ENCODE measurements around the gene OR4M2. TPM values are rescaled to one million over a fixed set of nuclear protein-coding genes. Genes with fewer than 3 reads are reported as not detected.
"Not testable (repeated sequence)": the region's sequence is repeated elsewhere in the genome, so short reads cannot be mapped to it uniquely, and the experiment has no call there.

OR4M2 gene, protein sequence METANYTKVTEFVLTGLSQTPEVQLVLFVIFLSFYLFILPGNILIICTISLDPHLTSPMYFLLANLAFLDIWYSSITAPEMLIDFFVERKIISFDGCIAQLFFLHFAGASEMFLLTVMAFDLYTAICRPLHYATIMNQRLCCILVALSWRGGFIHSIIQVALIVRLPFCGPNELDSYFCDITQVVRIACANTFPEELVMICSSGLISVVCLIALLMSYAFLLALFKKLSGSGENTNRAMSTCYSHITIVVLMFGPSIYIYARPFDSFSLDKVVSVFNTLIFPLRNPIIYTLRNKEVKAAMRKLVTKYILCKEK
- not detected for total RNA-seq

DNA sequence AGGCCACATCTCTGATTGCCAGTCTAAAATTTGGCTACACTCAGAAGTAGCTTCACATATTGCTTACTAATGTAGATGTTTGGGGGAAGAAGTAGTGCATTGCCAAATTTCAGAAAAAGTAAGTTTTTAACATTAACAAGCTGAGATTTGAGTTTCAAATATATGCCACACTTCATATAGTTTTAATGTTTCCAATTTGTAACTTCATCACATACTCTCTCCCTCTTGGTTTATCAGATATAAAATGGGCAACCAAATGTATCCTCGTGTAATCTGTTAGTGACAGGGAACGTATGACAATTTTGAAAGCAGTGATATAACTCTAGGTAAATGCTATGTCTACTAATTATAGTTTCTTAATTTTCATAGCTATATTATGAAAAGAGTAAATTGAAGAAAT lies at the start of gene OR4M2:
Gene OR4M2, plus strand, starts transcription at position 301 of the 400 bp plus-strand sequence. Its CDS starts 98 bp downstream, at position 399.
- H3K36me3 ChIP-seq; intact Hi-C loops (cut with DNase I); H3K9me3 ChIP-seq; H3K4me1 ChIP-seq; DNase-seq (ENCODE audit: extremely low spot score in 2 of 2); H3K27me3 ChIP-seq; H3K27ac ChIP-seq; H3K4me3 ChIP-seq: not testable (repeated sequence)

DNA sequence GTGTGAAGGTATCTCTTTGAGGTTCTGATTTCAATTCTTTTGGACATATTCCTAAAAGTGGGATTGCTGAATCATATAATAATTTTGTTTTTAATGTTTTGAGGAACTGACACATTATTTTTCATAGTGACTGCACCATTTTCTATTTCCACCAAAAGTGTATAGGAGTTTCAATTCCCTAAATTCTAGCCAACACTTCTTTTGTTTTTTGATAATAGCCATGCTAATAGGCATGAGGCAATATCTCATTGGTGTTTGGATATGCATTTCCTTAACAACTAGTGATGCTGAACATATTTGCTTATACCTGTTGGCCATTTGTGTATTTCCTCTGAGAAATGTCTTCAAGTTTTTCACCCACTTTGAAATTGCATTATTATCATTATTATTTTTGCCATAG lies 11.1 kb upstream of the OR4M2 start:
- H3K27me3 ChIP-seq; H3K27ac ChIP-seq; H3K4me1 ChIP-seq; H3K9me3 ChIP-seq; DNase-seq (ENCODE audit: extremely low spot score in 2 of 2); intact Hi-C loops (cut with DNase I); H3K36me3 ChIP-seq; H3K4me3 ChIP-seq: not testable (repeated sequence)

DNA sequence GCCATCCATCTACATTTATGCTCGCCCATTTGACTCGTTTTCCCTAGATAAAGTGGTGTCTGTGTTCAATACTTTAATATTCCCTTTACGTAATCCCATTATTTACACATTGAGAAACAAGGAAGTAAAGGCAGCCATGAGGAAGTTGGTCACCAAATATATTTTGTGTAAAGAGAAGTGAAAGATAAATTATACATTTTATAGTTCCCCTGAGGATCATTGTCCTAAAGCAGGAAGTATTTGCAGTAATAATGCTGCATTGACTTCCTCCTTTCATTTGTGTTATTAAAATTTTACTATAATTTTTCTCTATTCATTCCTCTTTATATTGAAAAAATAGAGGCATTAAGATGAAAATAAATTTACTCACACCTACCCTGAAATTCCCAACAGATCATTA lies 1.1 kb downstream of the OR4M2 start:
- H3K27ac ChIP-seq; H3K4me3 ChIP-seq; H3K9me3 ChIP-seq; H3K27me3 ChIP-seq; intact Hi-C loops (cut with DNase I); H3K4me1 ChIP-seq; DNase-seq (ENCODE audit: extremely low spot score in 2 of 2); H3K36me3 ChIP-seq: not testable (repeated sequence)

DNA sequence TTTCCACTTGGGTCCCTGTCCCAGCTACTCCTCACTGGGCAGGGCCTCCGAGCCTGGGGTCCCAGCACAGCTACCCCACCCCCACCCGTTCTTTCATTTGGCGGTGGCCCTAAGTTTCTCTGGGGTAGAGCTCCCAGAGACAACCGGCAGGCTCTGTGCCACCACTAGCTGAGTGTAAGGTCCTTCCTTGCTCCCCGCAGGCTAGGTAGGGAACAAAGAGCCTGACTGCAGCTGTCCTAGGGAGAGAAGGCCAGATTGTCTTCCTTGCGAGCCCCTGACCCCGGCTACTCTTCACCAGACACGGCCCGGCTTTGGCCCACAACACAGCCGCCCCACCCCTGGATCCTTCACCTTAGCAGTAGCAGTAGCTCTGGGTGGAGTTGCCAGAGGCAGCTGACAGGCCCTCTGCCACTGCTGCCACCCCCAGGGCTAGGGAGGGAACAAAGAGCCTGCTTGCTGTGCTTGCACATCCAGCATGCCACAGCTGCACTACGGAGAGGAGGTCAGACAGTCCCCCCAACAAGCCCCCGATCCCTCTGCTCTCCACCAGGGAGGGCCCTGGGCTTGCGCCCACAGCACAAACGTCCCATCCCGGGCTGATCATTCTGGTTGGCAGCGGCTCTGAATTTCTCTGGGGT lies 18.4 kb downstream of the OR4M2 start:
- intact Hi-C loops (cut with DNase I), result not testable (repeated sequence)

DNA sequence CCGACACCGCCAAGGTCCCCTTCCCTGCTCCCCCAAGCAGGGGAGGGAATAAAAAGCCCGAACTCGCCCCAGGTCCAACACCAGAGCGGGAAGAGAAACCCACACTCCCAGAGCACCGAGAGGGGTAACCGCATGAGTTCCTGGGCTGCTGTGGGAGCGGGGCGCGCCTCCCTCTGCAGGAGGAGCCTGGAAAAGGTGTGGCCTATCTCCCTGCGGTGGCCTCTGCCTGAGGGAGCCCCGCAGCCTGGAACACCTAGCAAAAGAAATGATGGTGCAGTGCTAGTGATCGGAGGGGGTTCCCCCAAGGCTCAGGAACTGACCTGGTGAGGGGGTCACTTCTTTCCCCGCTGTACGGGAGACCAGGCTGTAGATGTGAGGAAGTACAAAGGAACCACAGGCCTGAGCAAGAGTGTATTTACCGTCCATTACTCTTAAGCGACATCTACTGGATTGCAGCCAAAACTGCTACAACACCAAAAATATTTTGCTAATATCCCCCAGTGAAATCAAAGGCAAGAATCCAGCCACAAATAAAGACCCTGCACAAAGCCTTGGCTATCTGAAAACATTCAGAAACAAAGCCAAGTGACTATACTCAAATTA lies 19.1 kb downstream of the OR4M2 start:
- H3K4me1 ChIP-seq; H3K27me3 ChIP-seq; DNase-seq (ENCODE audit: extremely low spot score in 2 of 2); H3K4me3 ChIP-seq; H3K27ac ChIP-seq; intact Hi-C loops (cut with DNase I); H3K9me3 ChIP-seq; H3K36me3 ChIP-seq: not testable (repeated sequence)

More for the DNA sequence above, 18.4 kb downstream of the OR4M2 start:
- H3K4me3 ChIP-seq; H3K36me3 ChIP-seq; DNase-seq (ENCODE audit: extremely low spot score in 2 of 2); H3K4me1 ChIP-seq; H3K27ac ChIP-seq; H3K9me3 ChIP-seq; H3K27me3 ChIP-seq: not testable (repeated sequence)

DNA sequence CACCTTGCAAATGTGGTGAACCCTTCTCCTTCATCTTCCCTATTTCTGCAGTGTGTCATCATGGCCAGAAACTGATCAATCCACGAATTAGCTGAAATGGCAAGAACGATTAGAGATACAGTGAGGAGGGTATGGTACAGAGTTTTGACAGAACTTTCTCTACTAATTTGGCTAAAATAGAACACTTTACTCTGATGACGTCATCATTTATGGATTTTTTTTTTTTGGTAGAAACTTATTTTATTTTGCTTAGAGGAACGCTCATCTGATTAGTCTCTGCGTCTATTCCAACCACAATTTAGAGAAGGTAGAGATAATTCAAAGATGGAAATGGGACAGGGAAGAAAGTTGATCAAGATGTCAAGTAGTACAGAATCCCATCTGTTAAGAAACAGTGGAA lies 41.7 kb downstream of the OR4M2 start:
- H3K4me1 ChIP-seq; H3K27ac ChIP-seq; intact Hi-C loops (cut with DNase I); H3K27me3 ChIP-seq; H3K36me3 ChIP-seq; H3K4me3 ChIP-seq; H3K9me3 ChIP-seq; DNase-seq (ENCODE audit: extremely low spot score in 2 of 2): not testable (repeated sequence)

Other genes with a start within 250 kb of the OR4M2 start
- not detected for gene POTEB, start 202.8 kb upstream of the OR4M2 start, total RNA-seq

Data from vagina (tissue), 2 donors.